Hippocampal formation (tissue), 2 donors: ENCODE results near the gene PXN.
"Not testable (repeated sequence)": the region's sequence is repeated elsewhere in the genome, so short reads cannot be mapped to it uniquely, and the experiment has no call there.

Source experiments
- DNase-seq, 2 donors: peaks; one replicate each; lab custom pipeline; 2025; lab: John Stamatoyannopoulos, UW

Gene PXN

DNA sequence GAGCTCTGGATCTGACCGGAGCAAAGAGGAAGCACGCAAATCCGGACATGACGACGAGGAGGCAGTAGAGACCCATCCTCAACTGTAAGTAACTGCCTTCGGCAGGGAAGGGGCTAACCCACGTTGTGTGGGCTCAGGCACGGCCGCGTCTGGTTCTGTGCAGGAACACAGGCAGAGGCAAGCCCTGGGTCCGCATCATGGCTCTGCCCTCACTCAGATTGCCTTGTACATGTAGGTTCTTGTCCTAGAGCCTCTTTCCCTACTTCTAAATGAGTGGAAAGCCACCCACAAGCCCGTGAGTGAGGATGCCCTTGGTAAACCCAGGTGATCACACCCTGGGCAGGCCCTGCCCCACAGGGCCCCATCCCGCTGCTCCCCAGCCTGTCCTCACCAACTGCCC, 55.7 kb downstream of the PXN start:
- no peak for DNase-seq

DNA sequence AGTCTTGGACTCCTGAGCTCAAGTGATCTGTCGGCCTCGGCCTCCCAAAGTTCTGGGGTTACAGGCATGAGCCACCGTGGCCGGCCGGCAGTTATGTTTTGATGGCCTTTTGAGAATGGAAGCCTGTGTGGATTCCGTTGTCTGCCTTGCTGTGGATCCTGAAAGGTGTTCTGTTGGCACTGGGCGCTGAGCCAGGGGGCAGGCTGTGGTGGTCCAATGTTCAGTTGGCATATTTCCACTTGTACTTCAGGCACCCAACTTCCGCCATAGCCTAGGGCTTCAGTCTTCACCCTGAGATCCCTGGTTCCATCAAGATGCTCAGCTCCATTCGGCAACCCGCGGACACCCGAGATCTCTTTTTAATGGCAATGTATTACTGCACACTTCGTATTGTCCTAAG, 58.3 kb downstream of the PXN start:
- no peak for DNase-seq

DNA sequence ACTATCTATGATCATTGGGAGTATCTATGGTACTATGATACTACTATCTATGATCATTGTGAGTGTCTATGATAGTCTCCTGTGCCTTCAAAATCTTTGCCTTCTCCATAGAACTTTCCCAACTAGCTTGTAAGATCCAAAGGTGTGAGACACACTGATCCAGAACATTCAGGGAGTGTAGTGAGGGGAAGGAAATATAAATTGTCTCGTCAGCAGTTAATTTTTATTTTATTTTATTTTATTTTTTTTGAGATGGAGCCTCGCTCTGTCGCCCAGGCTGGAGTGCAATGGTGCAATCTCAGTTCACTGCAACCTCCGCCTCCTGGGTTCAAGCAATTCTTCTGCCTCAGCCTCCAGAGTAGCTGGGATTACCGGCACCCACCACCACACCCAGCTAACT, 58.7 kb downstream of the PXN start:
- DNase-seq, result not testable (repeated sequence)

GRCh38 chr12:120206228-120206627, 59.3 kb downstream of the PXN start:
- DNase-seq, result no peak

GRCh38 chr12:120204171-120204570, 61.4 kb downstream of the PXN start:
- no peak for DNase-seq

DNA sequence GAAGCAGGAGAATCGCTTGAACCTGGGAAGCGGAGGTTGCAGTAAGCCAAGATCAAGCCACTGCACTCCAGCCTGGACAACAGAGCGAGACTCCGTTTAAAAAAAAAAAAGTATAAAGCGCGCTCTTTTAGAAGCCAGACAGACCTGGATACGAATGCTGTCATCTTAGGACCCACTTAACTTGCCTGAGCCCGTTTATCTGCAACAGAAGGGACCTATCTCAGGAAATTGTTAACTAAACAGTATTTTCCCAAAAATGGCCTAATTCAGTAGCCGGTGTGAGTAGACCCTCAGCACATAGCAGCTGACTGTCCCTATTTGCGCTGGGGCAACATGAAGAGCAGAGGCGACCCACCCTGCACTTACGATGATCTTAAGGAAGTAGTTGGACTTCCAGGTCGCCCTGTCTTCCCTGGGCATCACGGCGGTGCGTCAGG, 65.1 kb downstream of the PXN start:
- no peak for DNase-seq

- no peak for DNase-seq
Observed at GRCh38 chr12:120199595-120200306, 65.8 kb downstream of the PXN start.

GRCh38 chr12:120199025-120199424, 66.5 kb downstream of the PXN start:
- DNase-seq, result no peak

DNA sequence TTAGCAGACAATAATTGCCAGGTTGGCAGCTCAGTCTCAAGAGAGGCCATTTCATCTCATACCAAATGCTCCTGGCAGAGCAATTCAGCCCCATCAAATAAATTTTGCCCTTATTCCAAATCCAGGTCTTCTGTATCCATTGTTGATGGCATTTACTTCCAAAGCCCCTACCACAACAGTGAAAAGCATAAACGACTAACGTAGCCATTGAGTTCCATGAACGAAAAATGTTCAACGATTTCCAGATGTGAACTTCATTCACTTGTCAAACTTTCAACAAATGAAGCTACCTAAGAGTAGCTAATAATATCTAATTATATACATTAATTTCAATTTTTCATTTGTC, 68.0 kb downstream of the PXN start:
- DNase-seq, result no peak

GRCh38 chr12:120196817-120197541, 68.6 kb downstream of the PXN start:
- not testable (repeated sequence) for DNase-seq

GRCh38 chr12:120196363-120196762, 69.2 kb downstream of the PXN start:
- DNase-seq, result no peak

GRCh38 chr12:120194534-120195395, 70.8 kb downstream of the PXN start, which contains the start of gene GCN1:
GCN1 (minus strand) TSS chr12:120194715; CDS start chr12:120194697, 18 bp downstream.
- peak; percentile 45 to 82 for DNase-seq

DNA sequence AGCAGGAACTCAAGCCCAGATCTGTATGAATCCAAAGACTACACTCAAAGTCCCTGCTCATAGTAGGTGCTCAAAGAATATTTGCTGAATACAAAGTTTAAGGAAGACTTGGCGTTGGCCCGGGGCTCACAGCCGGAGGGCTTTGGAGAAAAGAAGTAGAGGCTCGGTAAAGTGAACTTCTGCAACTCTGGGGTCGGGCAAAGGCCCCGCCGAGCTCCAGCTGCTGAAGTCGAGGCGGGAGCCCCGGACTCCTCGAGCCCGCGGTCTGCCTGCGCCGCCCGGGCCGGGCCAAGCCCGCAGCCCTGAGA, 71.3 kb downstream of the PXN start:
- no peak for DNase-seq

DNA sequence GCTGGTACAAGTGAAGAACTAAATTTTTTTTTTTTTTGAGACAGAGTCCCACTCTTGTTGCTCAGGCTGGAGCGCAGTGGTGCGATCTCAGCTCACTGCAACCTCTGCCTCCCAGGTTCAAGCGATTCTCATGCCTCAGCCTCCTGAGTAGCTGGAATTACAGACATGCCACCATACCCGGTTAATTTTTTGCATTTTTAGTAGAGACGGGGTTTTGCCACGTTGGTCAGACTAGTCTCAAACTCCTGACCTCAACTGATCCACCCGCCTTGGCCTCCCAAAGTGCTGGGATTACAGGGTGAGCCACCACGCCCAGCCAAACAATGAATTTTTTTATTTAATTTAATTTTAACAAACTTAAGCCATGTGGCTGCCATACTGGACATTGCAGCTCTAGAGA, 72.2 kb downstream of the PXN start:
- DNase-seq, result not testable (repeated sequence)

DNA sequence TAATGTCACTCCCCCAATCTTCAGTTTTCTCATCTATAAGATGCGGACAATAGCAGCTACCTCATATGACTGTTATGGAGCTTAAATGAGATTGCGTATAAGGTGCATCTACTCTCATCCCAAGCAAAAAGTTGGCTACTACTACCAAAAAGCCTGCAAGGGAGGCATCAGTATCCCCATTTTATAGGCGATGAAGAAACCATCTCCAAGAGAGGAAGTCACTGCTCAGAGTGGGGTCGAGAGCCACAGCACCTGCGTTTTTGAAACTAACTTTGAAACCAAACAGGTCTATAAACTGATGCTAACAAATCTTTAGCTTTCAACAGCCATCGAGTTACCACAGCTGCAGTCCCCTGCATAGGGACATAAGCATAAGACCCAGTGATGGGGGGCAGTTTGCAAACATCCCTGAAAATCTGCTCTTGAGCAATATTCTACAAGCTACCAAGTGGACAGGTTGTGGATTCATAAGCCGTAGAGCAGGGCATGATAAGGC, 74.5 kb downstream of the PXN start:
- DNase-seq, result no peak

DNA sequence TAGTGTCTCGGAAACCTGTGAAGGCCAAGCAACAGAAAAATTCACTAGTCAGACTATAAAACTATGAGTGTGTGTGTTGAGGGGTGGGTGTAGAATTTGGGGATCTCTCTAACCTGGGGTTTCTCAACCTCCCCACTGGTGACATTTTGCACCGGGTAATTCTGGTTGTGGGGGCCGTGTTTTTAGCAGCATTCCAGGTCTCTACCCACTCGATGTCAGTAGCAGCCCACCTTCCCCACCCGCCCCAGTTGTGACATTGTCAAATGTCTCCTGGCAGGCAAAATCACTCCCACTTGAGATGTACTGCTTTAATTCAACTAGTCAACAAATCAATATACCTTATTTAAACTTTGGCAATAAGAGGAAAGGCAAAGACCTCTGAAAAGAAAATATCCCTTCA, 75.1 kb downstream of the PXN start:
- no peak for DNase-seq

- DNase-seq, result no peak
Observed at GRCh38 chr12:120186654-120187053, 78.9 kb downstream of the PXN start.

- no peak for DNase-seq
Observed at GRCh38 chr12:120183211-120183631, 82.3 kb downstream of the PXN start.

GRCh38 chr12:120181991-120182631, 83.4 kb downstream of the PXN start:
- DNase-seq, result no peak

GRCh38 chr12:120180975-120181374, 84.6 kb downstream of the PXN start:
- DNase-seq, result no peak

DNA sequence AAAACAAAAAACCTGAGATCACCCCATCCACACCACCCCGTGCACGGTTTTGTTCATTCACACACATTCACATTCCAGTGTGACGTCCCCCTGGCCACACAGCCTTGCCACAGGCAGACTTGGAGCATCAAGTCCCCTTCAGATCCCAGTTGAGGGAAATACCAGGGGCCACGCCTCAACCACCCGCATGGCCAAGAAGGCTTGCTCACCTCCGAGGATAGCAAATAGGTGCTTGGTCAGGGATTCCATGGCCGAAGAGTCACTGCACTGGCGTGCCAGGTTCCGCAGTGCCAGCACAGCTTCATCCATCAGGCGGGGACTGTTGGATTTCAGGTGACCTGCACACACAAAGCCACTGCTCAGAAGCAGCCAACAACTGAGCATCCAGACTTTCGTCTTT, 90.0 kb downstream of the PXN start:
- DNase-seq, result no peak

DNA sequence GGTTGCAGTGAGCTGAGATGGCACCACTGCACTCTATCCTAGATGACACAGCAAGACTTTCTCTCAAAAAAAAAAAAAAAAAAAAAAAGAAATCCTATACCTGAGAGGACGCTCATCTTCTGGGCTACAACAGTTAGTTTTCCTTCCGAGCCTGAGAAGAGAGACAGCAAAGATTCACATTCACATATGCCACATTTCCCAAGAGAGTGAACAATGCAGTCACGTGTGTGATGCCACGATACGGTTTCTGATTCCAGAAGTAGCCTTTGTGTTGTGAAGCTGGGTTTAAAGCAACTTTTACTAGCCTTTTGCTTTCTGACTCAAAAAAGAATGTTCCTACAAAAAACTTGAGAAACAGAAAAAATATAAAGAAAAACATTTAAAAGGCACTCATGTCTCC, 90.5 kb downstream of the PXN start:
- no peak for DNase-seq
